DOHH2 (cell line): ENCODE results near the gene TP53I13.

Experiments used
- H3F3A ChIP-seq: fragments of 200-600 bp; sonication (generic), shearing (Covaris generic); 2 replicates; pipeline ENCODE4 v1.6.0; 2016; ENCODE audit warnings: antibody characterized with exemption, mild to moderate bottlenecking; ENCODE audit not compliant: control insufficient read depth, insufficient read depth
- H3K27ac ChIP-seq: fragments of 200-600 bp; sonication (generic); 2 replicates; pipeline ENCODE4 v1.5.1; 2014; ENCODE audit warnings: low read depth, mild to moderate bottlenecking, low read length, moderate library complexity
- H3K27me3 ChIP-seq: fragments of 200-600 bp; sonication (generic); 2 replicates; pipeline ENCODE4 v1.6.1; 2014; ENCODE audit warnings: mild to moderate bottlenecking, low read length, mixed read lengths; ENCODE audit not compliant: control insufficient read depth
- H3K36me3 ChIP-seq: fragments of 200-600 bp; sonication (generic); 2 replicates; pipeline ENCODE4 v1.6.1; 2014; ENCODE audit warnings: mild to moderate bottlenecking, low read length, moderate library complexity, mixed read lengths; ENCODE audit not compliant: control insufficient read depth
- H3K4me1 ChIP-seq: fragments of 200-600 bp; sonication (generic); 2 replicates; pipeline ENCODE4 v1.6.1; 2014; ENCODE audit warnings: mild to moderate bottlenecking, low read length, mixed read lengths; ENCODE audit not compliant: control insufficient read depth
- H3K4me2 ChIP-seq: fragments of 200-600 bp; sonication (generic); 2 replicates; pipeline ENCODE4 v1.6.0; 2014; ENCODE audit warnings: mild to moderate bottlenecking, low read length, moderate library complexity
- H3K4me3 ChIP-seq: fragments of 200-600 bp; sonication (generic); 2 replicates; pipeline ENCODE4 v1.5.1; 2014; ENCODE audit warnings: mild to moderate bottlenecking, low read length, mixed read lengths
- H3K79me2 ChIP-seq: fragments of 200-600 bp; sonication (generic); 2 replicates; pipeline ENCODE4 v1.6.1; 2014; ENCODE audit warnings: mild to moderate bottlenecking, low read length, mixed read lengths; ENCODE audit not compliant: control insufficient read depth
- H3K9me2 ChIP-seq: fragments of 200-600 bp; sonication (generic); replicated peaks from 2 replicates; pipeline ENCODE4 v1.6.1; 2014; ENCODE audit warnings: mild to moderate bottlenecking, low read length, mixed read lengths; ENCODE audit not compliant: control insufficient read depth
- H3K9me3 ChIP-seq: fragments of 200-600 bp; sonication (generic); 2 replicates; pipeline ENCODE4 v1.6.1; 2014; ENCODE audit warnings: antibody characterized with exemption, low read length, mixed read lengths; ENCODE audit not compliant: control insufficient read depth, insufficient read depth
- H4K20me1 ChIP-seq: fragments of 200-600 bp; sonication (generic); 2 replicates; pipeline ENCODE4 v1.6.0; 2014; ENCODE audit warnings: low read depth, mild to moderate bottlenecking, antibody characterized with exemption, low read length, moderate library complexity; ENCODE audit not compliant: control insufficient read depth, insufficient read depth
- EZH2phosphoT487 ChIP-seq: fragments of 200-600 bp; sonication (generic); IDR thresholded peaks from 2 replicates; pipeline ENCODE4 v1.6.1; 2017; ENCODE audit warnings: borderline replicate concordance, mild to moderate bottlenecking, antibody characterized with exemption, low read length, moderate library complexity, mixed read lengths
- TF ChIP-seq, protein P1 (sequence below): fragments of 200-600 bp; sonication (generic); IDR thresholded peaks from one replicate; pipeline ENCODE4 v1.5.1; 2014; ENCODE audit warnings: antibody characterized with exemption, mild to moderate bottlenecking, low read depth, low read length; ENCODE audit not compliant: poor library complexity, severe bottlenecking

Gene TP53I13

DNA sequence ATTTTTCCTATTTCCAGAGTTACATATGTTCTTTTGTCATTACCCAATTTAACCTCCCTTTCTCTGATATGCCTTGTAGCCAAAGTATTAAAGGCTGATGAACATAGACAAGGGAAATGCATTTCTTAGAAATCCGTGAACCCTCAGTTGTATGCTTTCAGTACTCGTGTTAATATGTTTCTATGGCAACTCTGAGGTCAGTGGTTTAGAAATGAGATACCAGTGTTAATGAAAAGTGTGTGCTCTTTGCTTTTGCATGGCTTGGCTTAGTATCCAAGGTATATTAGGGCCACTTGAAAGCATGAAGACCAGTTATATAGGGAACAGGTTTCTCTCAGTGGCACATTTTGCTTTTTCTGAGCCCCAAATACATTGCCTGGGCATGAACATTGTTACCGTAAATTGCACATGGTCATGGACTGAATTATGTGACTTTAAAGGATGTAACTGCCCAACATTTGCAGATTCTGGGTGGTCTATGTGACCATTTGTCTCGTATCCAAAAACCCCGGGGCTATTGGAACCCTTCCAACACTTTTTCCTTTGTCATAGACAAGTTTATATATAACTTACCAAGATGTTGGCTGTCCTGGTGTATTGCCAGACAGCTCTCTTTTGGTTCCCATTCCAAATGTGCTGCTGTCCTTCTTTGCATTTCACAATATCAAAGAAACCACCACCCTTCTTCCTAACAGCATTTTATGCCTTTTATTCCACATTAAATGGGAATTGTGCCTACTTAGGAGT lies 19.2 kb upstream of the TP53I13 start:
- no peaks in the 10 kb centered on the region for H3K27me3 ChIP-seq
- no peaks in the 10 kb centered on the region for H3K4me1 ChIP-seq
- H3K36me3 ChIP-seq = peaks cover 11% of the 10 kb centered on the region
- TF ChIP-seq EZH2phosphoT487 = no peak
- TF ChIP-seq, protein P1, sequence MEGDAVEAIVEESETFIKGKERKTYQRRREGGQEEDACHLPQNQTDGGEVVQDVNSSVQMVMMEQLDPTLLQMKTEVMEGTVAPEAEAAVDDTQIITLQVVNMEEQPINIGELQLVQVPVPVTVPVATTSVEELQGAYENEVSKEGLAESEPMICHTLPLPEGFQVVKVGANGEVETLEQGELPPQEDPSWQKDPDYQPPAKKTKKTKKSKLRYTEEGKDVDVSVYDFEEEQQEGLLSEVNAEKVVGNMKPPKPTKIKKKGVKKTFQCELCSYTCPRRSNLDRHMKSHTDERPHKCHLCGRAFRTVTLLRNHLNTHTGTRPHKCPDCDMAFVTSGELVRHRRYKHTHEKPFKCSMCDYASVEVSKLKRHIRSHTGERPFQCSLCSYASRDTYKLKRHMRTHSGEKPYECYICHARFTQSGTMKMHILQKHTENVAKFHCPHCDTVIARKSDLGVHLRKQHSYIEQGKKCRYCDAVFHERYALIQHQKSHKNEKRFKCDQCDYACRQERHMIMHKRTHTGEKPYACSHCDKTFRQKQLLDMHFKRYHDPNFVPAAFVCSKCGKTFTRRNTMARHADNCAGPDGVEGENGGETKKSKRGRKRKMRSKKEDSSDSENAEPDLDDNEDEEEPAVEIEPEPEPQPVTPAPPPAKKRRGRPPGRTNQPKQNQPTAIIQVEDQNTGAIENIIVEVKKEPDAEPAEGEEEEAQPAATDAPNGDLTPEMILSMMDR = no peak
- no peak overlapping the region for H3K4me2 ChIP-seq
- peaks cover 17% of the 10 kb centered on the region for H3F3A ChIP-seq
- H3K4me3 ChIP-seq = no peak overlapping the region
- H4K20me1 ChIP-seq = no peaks in the 10 kb centered on the region
- H3K79me2 ChIP-seq = no peaks in the 10 kb centered on the region
- H3K9me2 ChIP-seq = no peaks in the 10 kb centered on the region
- H3K27ac ChIP-seq = no peak overlapping the region
- no peaks in the 10 kb centered on the region for H3K9me3 ChIP-seq

DNA sequence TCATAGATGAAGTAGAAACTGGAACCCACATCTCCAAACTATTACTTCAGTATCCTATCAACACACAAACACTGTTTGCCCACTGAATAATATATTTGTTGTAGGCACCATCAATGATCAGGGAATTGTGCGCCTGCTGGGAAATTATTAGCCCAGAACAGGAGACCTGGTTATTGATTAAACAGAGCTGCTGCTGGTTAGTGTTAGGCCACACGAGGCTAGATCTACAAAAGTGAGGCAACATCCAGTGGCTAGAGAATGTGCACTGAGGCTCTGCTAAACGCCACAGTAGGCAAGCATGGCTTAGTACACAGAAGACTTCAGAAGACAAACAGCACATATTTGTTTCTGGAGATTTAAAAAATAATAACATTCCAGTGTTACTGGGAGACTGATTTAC lies 12.7 kb upstream of the TP53I13 start:
- Histone ChIP-seq H3K27ac (no peak overlapping the region), H3F3A (peaks cover 17% of the 10 kb centered on the region), H3K4me1 (peaks cover 22% of the 10 kb centered on the region), H4K20me1 (no peaks in the 10 kb centered on the region), H3K36me3 (no peaks in the 10 kb centered on the region), H3K9me2 (no peaks in the 10 kb centered on the region), H3K79me2 (no peaks in the 10 kb centered on the region), H3K27me3 (no peaks in the 10 kb centered on the region), H3K4me2 (no peak overlapping the region), H3K9me3 (no peaks in the 10 kb centered on the region), H3K4me3 (no peak overlapping the region)
- no peak for TF ChIP-seq EZH2phosphoT487
- TF ChIP-seq, protein P1 = no peak

DNA sequence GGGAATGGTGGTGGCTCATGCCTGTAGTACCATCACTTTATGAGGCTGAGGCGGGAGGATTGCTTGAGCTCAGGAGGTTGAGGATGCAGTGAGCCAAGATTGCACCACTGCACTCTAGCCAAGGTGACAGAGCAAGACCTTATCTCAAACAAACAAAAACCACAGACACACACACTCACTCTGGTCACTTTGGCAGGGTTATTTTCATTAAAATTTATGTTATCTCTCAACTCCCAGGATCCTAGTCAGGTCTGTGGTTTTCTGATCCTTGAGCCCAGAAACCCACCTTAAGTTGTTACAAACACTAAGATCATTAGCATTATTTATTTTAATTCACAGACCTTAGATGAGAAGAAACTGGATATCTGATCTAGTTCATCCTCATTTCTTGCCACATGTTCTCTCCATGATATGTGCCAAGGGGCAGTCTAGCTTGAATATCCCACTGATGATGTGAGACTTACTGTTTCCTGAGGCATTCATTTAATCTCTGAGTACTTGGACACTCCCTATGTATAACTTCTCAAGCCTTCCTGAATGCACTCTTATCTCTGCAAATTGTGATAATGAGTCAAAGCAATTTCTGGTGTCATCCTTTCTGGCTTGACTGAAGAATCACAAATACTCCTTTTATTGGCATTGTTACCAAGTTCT lies 11.3 kb upstream of the TP53I13 start:
- H3K4me1 ChIP-seq = peaks cover 36% of the 10 kb centered on the region
- no peaks in the 10 kb centered on the region for H3K27me3 ChIP-seq
- no peaks in the 10 kb centered on the region for H3K9me2 ChIP-seq
- no peak overlapping the region for H3K27ac ChIP-seq
- no peak for TF ChIP-seq EZH2phosphoT487
- TF ChIP-seq, protein P1 = no peak
- H3K4me2 ChIP-seq = no peak overlapping the region
- 0 out of 2 replicates have a peak, but pooled peaks cover 3% of the 10 kb centered on the region for H4K20me1 ChIP-seq
- H3K79me2 ChIP-seq = no peaks in the 10 kb centered on the region
- no peaks in the 10 kb centered on the region for H3K9me3 ChIP-seq
- peaks cover 10% of the 10 kb centered on the region for H3K36me3 ChIP-seq
- H3F3A ChIP-seq = peaks cover 20% of the 10 kb centered on the region
- H3K4me3 ChIP-seq = no peak overlapping the region
